GM06990 (cell line): Measurements from ENCODE around the gene PRRG3.

Source experiments
- DNase-seq: peaks from one replicate; pipeline ENCODE4 v3.0.0-alpha.2; 2011; ENCODE audit not compliant: insufficient read length; ENCODE audit errors: extremely low read depth
- H3K27me3 ChIP-seq: replicated peaks from 2 replicates; pipeline ENCODE4 v1.6.0; 2011; ENCODE audit warnings: low read length; ENCODE audit not compliant: control insufficient read depth, insufficient read depth
- H3K36me3 ChIP-seq: 2 replicates; pipeline ENCODE4 v1.5.1; 2011; ENCODE audit warnings: low read length; ENCODE audit not compliant: control insufficient read depth, insufficient read depth
- H3K4me3 ChIP-seq: replicated peaks from 2 replicates; pipeline ENCODE4 v1.5.1; 2011; ENCODE audit warnings: low read depth, mild to moderate bottlenecking, control low read depth, low read length
- CTCF ChIP-seq: IDR thresholded peaks from 2 replicates; pipeline ENCODE4 v1.5.1; 2011; ENCODE audit warnings: low read length, control low read depth, mild to moderate bottlenecking, inconsistent platforms; ENCODE audit not compliant: insufficient read depth, poor library complexity, severe bottlenecking

PRRG3 gene

DNA sequence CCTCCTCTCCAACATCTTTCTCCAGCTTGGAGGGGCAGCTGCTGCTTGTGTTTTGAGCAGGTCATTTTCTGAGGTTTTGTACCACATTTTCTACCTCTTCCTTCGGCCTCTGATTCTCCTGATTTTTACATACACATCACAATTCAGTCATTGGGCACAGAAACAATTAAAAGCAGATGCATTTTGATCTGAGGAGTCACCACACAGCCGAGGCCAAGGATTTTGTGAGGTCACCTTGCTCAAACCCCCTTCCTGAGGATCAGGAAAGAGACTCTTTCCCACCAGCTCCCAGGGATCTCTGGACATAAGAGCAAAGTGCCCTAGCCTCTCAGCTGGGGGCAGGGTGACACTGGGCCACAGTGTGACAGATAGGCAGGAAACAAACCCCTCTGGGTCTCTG, 15.2 kb downstream of the PRRG3 start:
- no peak for TF ChIP-seq CTCF
- no peak overlapping the region for H3K4me3 ChIP-seq

GRCh38 chrX:151711154-151711553, 15.9 kb downstream of the PRRG3 start:
- DNase-seq: no peak
- Histone ChIP-seq H3K36me3 (no peaks in the 10 kb centered on the region), H3K4me3 (no peak overlapping the region), H3K27me3 (no peaks in the 10 kb centered on the region; the same call in 1 of the 2 replicates)
- TF ChIP-seq CTCF: no peak

More for the DNA sequence above, 15.2 kb downstream of the PRRG3 start:
- H3K36me3 ChIP-seq: no peaks in the 10 kb centered on the region
- DNase-seq: no peak
- H3K27me3 ChIP-seq: no peaks in the 10 kb centered on the region; the same call in 1 of the 2 replicates

- Histone ChIP-seq H3K4me3 (no peak overlapping the region), H3K36me3 (no peaks in the 10 kb centered on the region), H3K27me3 (no peaks in the 10 kb centered on the region; the same call in 1 of the 2 replicates)
- TF ChIP-seq CTCF: no peak
- DNase-seq: no peak
These were observed 16.5 kb downstream of the PRRG3 start for GRCh38 chrX:151711787-151712186.

DNA sequence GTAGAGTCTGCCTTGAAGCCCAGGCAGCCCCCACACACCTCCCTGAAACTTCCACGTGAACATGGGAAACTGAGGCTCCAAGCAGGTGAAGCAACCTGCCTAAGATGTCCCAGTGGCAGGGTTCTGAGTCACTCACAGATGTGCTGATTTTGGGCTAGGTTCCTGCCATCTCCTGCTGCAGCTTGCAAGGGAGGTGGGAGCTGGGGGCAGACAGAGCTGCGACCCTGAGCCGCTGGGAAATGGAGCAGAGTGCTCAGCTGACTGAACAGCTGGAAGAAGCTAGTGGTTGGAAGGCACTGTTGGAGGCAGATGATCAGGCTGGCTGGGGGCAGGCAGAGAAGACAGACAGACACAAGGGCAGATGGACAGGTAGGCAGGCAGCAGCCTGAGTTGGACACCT, 17.0 kb downstream of the PRRG3 start:
- no peaks in the 10 kb centered on the region; the same call in 1 of the 2 replicates for H3K27me3 ChIP-seq
- no peaks in the 10 kb centered on the region for H3K36me3 ChIP-seq
- H3K4me3 ChIP-seq: no peak overlapping the region
- TF ChIP-seq CTCF: no peak
- DNase-seq: no peak

DNA sequence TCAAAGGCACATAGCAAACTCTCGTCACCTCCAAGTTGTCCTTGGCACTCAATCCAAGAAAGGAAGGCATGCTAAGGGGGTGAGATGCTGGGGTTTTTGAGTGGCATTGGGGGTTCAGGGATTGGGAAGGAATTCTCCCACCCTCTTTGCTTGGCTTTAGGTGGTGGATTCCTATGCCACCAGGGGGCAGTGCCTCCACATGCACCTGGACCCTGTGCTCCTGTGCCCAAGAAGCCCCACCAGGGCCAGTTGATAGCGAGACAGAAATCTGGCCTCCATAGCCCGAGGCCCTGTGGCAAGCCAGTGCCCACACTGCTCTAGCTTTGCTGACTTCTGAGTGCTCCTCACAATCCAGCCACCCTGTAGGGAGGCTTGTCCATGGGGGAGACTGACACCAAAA, 18.6 kb downstream of the PRRG3 start:
- Histone ChIP-seq H3K36me3 (no peaks in the 10 kb centered on the region), H3K4me3 (no peak overlapping the region), H3K27me3 (no peaks in the 10 kb centered on the region; the same call in 1 of the 2 replicates)
- peak; percentile 78 for TF ChIP-seq CTCF
- no peak for DNase-seq

- no peaks in the 10 kb centered on the region; the same call in 1 of the 2 replicates for H3K27me3 ChIP-seq
- no peak for TF ChIP-seq CTCF
- H3K36me3 ChIP-seq: no peaks in the 10 kb centered on the region
- no peak for DNase-seq
- H3K4me3 ChIP-seq: no peak overlapping the region
These were observed 19.1 kb downstream of the PRRG3 start for GRCh38 chrX:151714362-151714761.
